GM12878 (cell line): Measurements from ENCODE around the gene CCDC28B. TPM values are rescaled to one million over a fixed set of nuclear protein-coding genes. Genes with fewer than 3 reads are reported as not detected.

Experiments
- CHD2 ChIP-seq: IDR thresholded peaks from 2 replicates; pipeline ENCODE4 v1.6.1; 2011; ENCODE audit warnings: low read depth, low read length, improper control_type of control experiment, borderline replicate concordance
- ETV6 ChIP-seq, 2 experiments: fragments of 450-650 bp in 1 of 2; IDR thresholded peaks in 1 of 2; conservative IDR thresholded peaks in 1 of 2; 2 replicates each; pipeline ENCODE4 v1.6.1; 2014; ENCODE audit warnings: antibody characterized with exemption in 1 of 2, borderline replicate concordance in 1 of 2, low read depth in 1 of 2, mild to moderate bottlenecking in 1 of 2, moderate library complexity in 1 of 2
- POLR2AphosphoS5 ChIP-seq: IDR thresholded peaks from 2 replicates; pipeline ENCODE4 v1.6.1; 2011; ENCODE audit warnings: mild to moderate bottlenecking, low read length, inconsistent platforms
- POU2F2 ChIP-seq: IDR thresholded peaks from 3 replicates; pipeline ENCODE4 v1.6.1; 2011; ENCODE audit warnings: low read depth, mild to moderate bottlenecking, low read length, borderline replicate concordance
- RELA ChIP-seq: fragments of 450-650 bp; IDR thresholded peaks from 2 replicates; pipeline ENCODE4 v1.8.0; 2014; ENCODE audit warnings: borderline replicate concordance; ENCODE audit not compliant: partially characterized antibody
- TCF3 ChIP-seq: IDR thresholded peaks from 2 replicates; pipeline ENCODE4 v1.6.1; 2012; ENCODE audit warnings: low read depth, mild to moderate bottlenecking, low read length, borderline replicate concordance; ENCODE audit not compliant: insufficient read depth
- ZNF592 ChIP-seq: fragments of 450-650 bp; IDR thresholded peaks from 2 replicates; pipeline ENCODE4 v1.6.1; 2017; ENCODE audit warnings: mild to moderate bottlenecking, moderate library complexity
- ZNF687 ChIP-seq: fragments of 450-650 bp; IDR thresholded peaks from 2 replicates; pipeline ENCODE4 v1.6.1; 2017; ENCODE audit warnings: mild to moderate bottlenecking, moderate library complexity
- ZSCAN29 ChIP-seq: fragments of 450-650 bp; IDR thresholded peaks from 2 replicates; pipeline ENCODE4 v1.6.1; 2017; ENCODE audit warnings: mild to moderate bottlenecking, moderate library complexity
- polyA plus RNA-seq, 11 experiments: library from polyadenylated mRNA; depleted of rRNA in 4 of 11; unstranded in 6 of 11; stranded (reverse) in 5 of 11; fragments of >200 nt; fragmentation: Nextera tagmentation in 4 of 11; fragmentation: Illumina TruSeq in 1 of 11; extraction: Ambion mirVana in 4 of 11; extraction: Trizol in 1 of 11; gene quantifications; 1 replicate in 1 of 11; 2 replicates in 10 of 11; pipeline versions ENCODE4 v1.2.1 to v1.2.3, GENCODE V29; 2011 to 2016; ENCODE audit warnings: inconsistent platforms in 2 of 11, missing spikeins in 2 of 11, low read depth in 1 of 11
- total RNA-seq, 4 experiments: library from RNA; depleted of rRNA in 3 of 4; stranded (reverse); fragments of >200 nt in 3 of 4; fragmentation: Illumina TruSeq in 1 of 4; extraction: Trizol in 1 of 4; gene quantifications; 2 replicates each; pipeline versions ENCODE4 v1.2.1 to v1.2.3, GENCODE V29; 2013 to 2021

Gene CCDC28B
- total and polyA plus RNA-seq, 10 of the 15 experiments (the other 5 are each of a cell fraction or from before 2014, with no cell fraction given), result 10.5 to 135 (median 90.6) TPM

GRCh38 chr1:32250893-32251716 lies 50.7 kb downstream of the CCDC28B start, which contains the start of gene LCK (continued):
- TF ChIP-seq ETV6 (conservative IDR thresholded peaks at IDR 0.05 in 1 of 2, IDR thresholded peaks at IDR 0.05 in 1 of 2; ENCODE audit: borderline replicate concordance in 1 of 2, low read depth in 1 of 2), result peak in 1 of 2 experiments; percentile 34; a peak in 2 of 4 replicates
- TF ChIP-seq ZSCAN29, result no peak
- TF ChIP-seq TCF3, result peak; percentile 92
- peak; percentile 67; the same call in 1 of the 3 replicates for TF ChIP-seq POU2F2
- TF ChIP-seq ZNF592, result peak; percentile 5; the same call in 1 of the 2 replicates
- 0 out of 2 replicates have a peak, but pooled peaks have one; percentile 11 for TF ChIP-seq CHD2
- TF ChIP-seq RELA, result no peak
- TF ChIP-seq POLR2AphosphoS5, result peak; percentile 86
- peak; percentile 87 for TF ChIP-seq ZNF687

Other genes starting within 250 kb of the CCDC28B start
Only the 7 nearest of the 15 such genes appear.
- gene TXLNA, start 20.9 kb upstream of the CCDC28B start, total RNA-seq (2014; rRNA removed), result 63.3 and 64.6 TPM in 2 replicates
- 45.3 and 47.2 TPM in 2 replicates for gene TXLNA, start 20.9 kb upstream of the CCDC28B start, total RNA-seq (2014; rRNA removed; fragmentation: Illumina TruSeq; extraction: Trizol)
- gene TXLNA, start 20.9 kb upstream of the CCDC28B start, total RNA-seq (2021), result 66.5 and 71.3 TPM in 2 replicates
- 31.5 and 42.0 TPM in 2 replicates for gene TXLNA, start 20.9 kb upstream of the CCDC28B start, polyA plus RNA-seq (2011; rRNA removed)
- gene TXLNA, start 20.9 kb upstream of the CCDC28B start, polyA plus RNA-seq (2014; fragmentation: Illumina TruSeq; extraction: Trizol), result 41.1 and 45.0 TPM in 2 replicates
- gene TXLNA, start 20.9 kb upstream of the CCDC28B start, polyA plus RNA-seq (2014; fragmentation: Nextera tagmentation; extraction: Ambion mirVana), result 10 to 100 TPM in 1 of 2 experiments, 1 to 10 TPM in 1; 7.2 to 10.3 TPM
- gene TXLNA, start 20.9 kb upstream of the CCDC28B start, polyA plus RNA-seq (2014; rRNA removed), result 48.6 and 52.7 TPM in 2 replicates
- 10 to 100 TPM; 86.1 to 93.7 TPM for gene TXLNA, start 20.9 kb upstream of the CCDC28B start, polyA plus RNA-seq (2016; fragmentation: Nextera tagmentation; extraction: Ambion mirVana)
- 5.1 and 5.2 TPM in 2 replicates for gene IQCC, start 5.1 kb downstream of the CCDC28B start, total RNA-seq (2014; rRNA removed)
- gene IQCC, start 5.1 kb downstream of the CCDC28B start, total RNA-seq (2014; rRNA removed; fragmentation: Illumina TruSeq; extraction: Trizol), result 5.3 and 5.6 TPM in 2 replicates
- 2.9 and 3.3 TPM in 2 replicates for gene IQCC, start 5.1 kb downstream of the CCDC28B start, total RNA-seq (2021)
- 3.1 and 4.1 TPM in 2 replicates for gene IQCC, start 5.1 kb downstream of the CCDC28B start, polyA plus RNA-seq (2011; rRNA removed)
- gene IQCC, start 5.1 kb downstream of the CCDC28B start, polyA plus RNA-seq (2014; fragmentation: Illumina TruSeq; extraction: Trizol), result 6.8 and 7.5 TPM in 2 replicates
- 1 to 10 TPM; 2.1 to 3.8 TPM for gene IQCC, start 5.1 kb downstream of the CCDC28B start, polyA plus RNA-seq (2014; fragmentation: Nextera tagmentation; extraction: Ambion mirVana)
- gene IQCC, start 5.1 kb downstream of the CCDC28B start, polyA plus RNA-seq (2014; rRNA removed), result 5.5 and 6.4 TPM in 2 replicates
- gene IQCC, start 5.1 kb downstream of the CCDC28B start, polyA plus RNA-seq (2016; fragmentation: Nextera tagmentation; extraction: Ambion mirVana), result 1 to 10 TPM; 4.8 to 5.1 TPM
- gene DCDC2B, start 8.5 kb downstream of the CCDC28B start, total RNA-seq (2014; rRNA removed), result not detected in 2 replicates
- gene DCDC2B, start 8.5 kb downstream of the CCDC28B start, total RNA-seq (2014; rRNA removed; fragmentation: Illumina TruSeq; extraction: Trizol), result not detected in 2 replicates
- gene DCDC2B, start 8.5 kb downstream of the CCDC28B start, total RNA-seq (2021), result 0.13 and 0.15 TPM in 2 replicates
- not detected in 2 replicates for gene DCDC2B, start 8.5 kb downstream of the CCDC28B start, polyA plus RNA-seq (2011; rRNA removed)
- gene DCDC2B, start 8.5 kb downstream of the CCDC28B start, polyA plus RNA-seq (2014; fragmentation: Illumina TruSeq; extraction: Trizol), result not detected in 2 replicates
- gene DCDC2B, start 8.5 kb downstream of the CCDC28B start, polyA plus RNA-seq (2014; fragmentation: Nextera tagmentation; extraction: Ambion mirVana), result not detected
- gene DCDC2B, start 8.5 kb downstream of the CCDC28B start, polyA plus RNA-seq (2014; rRNA removed), result not detected in 2 replicates
- gene DCDC2B, start 8.5 kb downstream of the CCDC28B start, polyA plus RNA-seq (2016; fragmentation: Nextera tagmentation; extraction: Ambion mirVana), result under 1 TPM; 0.12 to 0.21 TPM
- gene TMEM234, start 21.8 kb downstream of the CCDC28B start, total RNA-seq (2014; rRNA removed), result 8.1 and 8.8 TPM in 2 replicates
- 4.8 and 5.2 TPM in 2 replicates for gene TMEM234, start 21.8 kb downstream of the CCDC28B start, total RNA-seq (2014; rRNA removed; fragmentation: Illumina TruSeq; extraction: Trizol)
- 6.2 and 10.9 TPM in 2 replicates for gene TMEM234, start 21.8 kb downstream of the CCDC28B start, total RNA-seq (2021)
- 3.8 and 5.1 TPM in 2 replicates for gene TMEM234, start 21.8 kb downstream of the CCDC28B start, polyA plus RNA-seq (2011; rRNA removed)
- gene TMEM234, start 21.8 kb downstream of the CCDC28B start, polyA plus RNA-seq (2014; fragmentation: Illumina TruSeq; extraction: Trizol), result 4.5 and 6.0 TPM in 2 replicates
- 1 to 10 TPM; 2.9 to 4.5 TPM for gene TMEM234, start 21.8 kb downstream of the CCDC28B start, polyA plus RNA-seq (2014; fragmentation: Nextera tagmentation; extraction: Ambion mirVana)
- gene TMEM234, start 21.8 kb downstream of the CCDC28B start, polyA plus RNA-seq (2014; rRNA removed), result 6.8 and 10.7 TPM in 2 replicates
- gene TMEM234, start 21.8 kb downstream of the CCDC28B start, polyA plus RNA-seq (2016; fragmentation: Nextera tagmentation; extraction: Ambion mirVana), result 1 to 10 TPM; 8.6 TPM
- gene EIF3I, start 21.8 kb downstream of the CCDC28B start, total RNA-seq (2014; rRNA removed), result 293 and 313 TPM in 2 replicates
- gene EIF3I, start 21.8 kb downstream of the CCDC28B start, total RNA-seq (2014; rRNA removed; fragmentation: Illumina TruSeq; extraction: Trizol), result 302 and 305 TPM in 2 replicates
- 208 and 211 TPM in 2 replicates for gene EIF3I, start 21.8 kb downstream of the CCDC28B start, total RNA-seq (2021)
- gene EIF3I, start 21.8 kb downstream of the CCDC28B start, polyA plus RNA-seq (2011; rRNA removed), result 235 and 374 TPM in 2 replicates
- 457 and 499 TPM in 2 replicates for gene EIF3I, start 21.8 kb downstream of the CCDC28B start, polyA plus RNA-seq (2014; fragmentation: Illumina TruSeq; extraction: Trizol)
- gene EIF3I, start 21.8 kb downstream of the CCDC28B start, polyA plus RNA-seq (2014; fragmentation: Nextera tagmentation; extraction: Ambion mirVana), result 100 to 1,000 TPM; 572 to 606 TPM
- gene EIF3I, start 21.8 kb downstream of the CCDC28B start, polyA plus RNA-seq (2014; rRNA removed), result 293 and 306 TPM in 2 replicates
- gene EIF3I, start 21.8 kb downstream of the CCDC28B start, polyA plus RNA-seq (2016; fragmentation: Nextera tagmentation; extraction: Ambion mirVana), result 100 to 1,000 TPM; 342 to 362 TPM
- 0.38 and 0.45 TPM in 2 replicates for gene FAM167B, start 46.6 kb downstream of the CCDC28B start, total RNA-seq (2014; rRNA removed)
- 0.27 and 0.37 TPM in 2 replicates for gene FAM167B, start 46.6 kb downstream of the CCDC28B start, total RNA-seq (2014; rRNA removed; fragmentation: Illumina TruSeq; extraction: Trizol)
- 0.62 and 0.88 TPM in 2 replicates for gene FAM167B, start 46.6 kb downstream of the CCDC28B start, total RNA-seq (2021)
- gene FAM167B, start 46.6 kb downstream of the CCDC28B start, polyA plus RNA-seq (2011; rRNA removed), result 0.19 TPM in 1 of 2 replicates, not detected in the other
- gene FAM167B, start 46.6 kb downstream of the CCDC28B start, polyA plus RNA-seq (2014; fragmentation: Illumina TruSeq; extraction: Trizol), result 0.07 and 0.52 TPM in 2 replicates
- gene FAM167B, start 46.6 kb downstream of the CCDC28B start, polyA plus RNA-seq (2014; fragmentation: Nextera tagmentation; extraction: Ambion mirVana), result under 1 TPM in 1 of 2 experiments, not detected in 1; 0.07 TPM
- 0.69 and 1.2 TPM in 2 replicates for gene FAM167B, start 46.6 kb downstream of the CCDC28B start, polyA plus RNA-seq (2014; rRNA removed)
- under 1 TPM; 0.26 to 0.47 TPM for gene FAM167B, start 46.6 kb downstream of the CCDC28B start, polyA plus RNA-seq (2016; fragmentation: Nextera tagmentation; extraction: Ambion mirVana)
- 173 and 179 TPM in 2 replicates for gene LCK, start 50.7 kb downstream of the CCDC28B start, total RNA-seq (2014; rRNA removed)
- gene LCK, start 50.7 kb downstream of the CCDC28B start, total RNA-seq (2014; rRNA removed; fragmentation: Illumina TruSeq; extraction: Trizol), result 97.7 and 109 TPM in 2 replicates
- 126 and 143 TPM in 2 replicates for gene LCK, start 50.7 kb downstream of the CCDC28B start, total RNA-seq (2021)
- 27.3 and 49.7 TPM in 2 replicates for gene LCK, start 50.7 kb downstream of the CCDC28B start, polyA plus RNA-seq (2011; rRNA removed)
- gene LCK, start 50.7 kb downstream of the CCDC28B start, polyA plus RNA-seq (2014; fragmentation: Illumina TruSeq; extraction: Trizol), result 60.5 and 107 TPM in 2 replicates
- gene LCK, start 50.7 kb downstream of the CCDC28B start, polyA plus RNA-seq (2014; fragmentation: Nextera tagmentation; extraction: Ambion mirVana), result 10 to 100 TPM; 31.5 to 46.0 TPM
- gene LCK, start 50.7 kb downstream of the CCDC28B start, polyA plus RNA-seq (2014; rRNA removed), result 130 and 141 TPM in 2 replicates
- gene LCK, start 50.7 kb downstream of the CCDC28B start, polyA plus RNA-seq (2016; fragmentation: Nextera tagmentation; extraction: Ambion mirVana), result 100 to 1,000 TPM; 148 to 162 TPM